AG08396 (cell line): ENCODE measurements around the gene LOXL1.

Experiments used
- DNase-seq: peaks from one replicate; pipeline ENCODE4 v3.0.0; 2012; ENCODE audit warnings: low spot score, mixed read lengths

The LOXL1 gene, protein sequence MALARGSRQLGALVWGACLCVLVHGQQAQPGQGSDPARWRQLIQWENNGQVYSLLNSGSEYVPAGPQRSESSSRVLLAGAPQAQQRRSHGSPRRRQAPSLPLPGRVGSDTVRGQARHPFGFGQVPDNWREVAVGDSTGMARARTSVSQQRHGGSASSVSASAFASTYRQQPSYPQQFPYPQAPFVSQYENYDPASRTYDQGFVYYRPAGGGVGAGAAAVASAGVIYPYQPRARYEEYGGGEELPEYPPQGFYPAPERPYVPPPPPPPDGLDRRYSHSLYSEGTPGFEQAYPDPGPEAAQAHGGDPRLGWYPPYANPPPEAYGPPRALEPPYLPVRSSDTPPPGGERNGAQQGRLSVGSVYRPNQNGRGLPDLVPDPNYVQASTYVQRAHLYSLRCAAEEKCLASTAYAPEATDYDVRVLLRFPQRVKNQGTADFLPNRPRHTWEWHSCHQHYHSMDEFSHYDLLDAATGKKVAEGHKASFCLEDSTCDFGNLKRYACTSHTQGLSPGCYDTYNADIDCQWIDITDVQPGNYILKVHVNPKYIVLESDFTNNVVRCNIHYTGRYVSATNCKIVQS

DNA sequence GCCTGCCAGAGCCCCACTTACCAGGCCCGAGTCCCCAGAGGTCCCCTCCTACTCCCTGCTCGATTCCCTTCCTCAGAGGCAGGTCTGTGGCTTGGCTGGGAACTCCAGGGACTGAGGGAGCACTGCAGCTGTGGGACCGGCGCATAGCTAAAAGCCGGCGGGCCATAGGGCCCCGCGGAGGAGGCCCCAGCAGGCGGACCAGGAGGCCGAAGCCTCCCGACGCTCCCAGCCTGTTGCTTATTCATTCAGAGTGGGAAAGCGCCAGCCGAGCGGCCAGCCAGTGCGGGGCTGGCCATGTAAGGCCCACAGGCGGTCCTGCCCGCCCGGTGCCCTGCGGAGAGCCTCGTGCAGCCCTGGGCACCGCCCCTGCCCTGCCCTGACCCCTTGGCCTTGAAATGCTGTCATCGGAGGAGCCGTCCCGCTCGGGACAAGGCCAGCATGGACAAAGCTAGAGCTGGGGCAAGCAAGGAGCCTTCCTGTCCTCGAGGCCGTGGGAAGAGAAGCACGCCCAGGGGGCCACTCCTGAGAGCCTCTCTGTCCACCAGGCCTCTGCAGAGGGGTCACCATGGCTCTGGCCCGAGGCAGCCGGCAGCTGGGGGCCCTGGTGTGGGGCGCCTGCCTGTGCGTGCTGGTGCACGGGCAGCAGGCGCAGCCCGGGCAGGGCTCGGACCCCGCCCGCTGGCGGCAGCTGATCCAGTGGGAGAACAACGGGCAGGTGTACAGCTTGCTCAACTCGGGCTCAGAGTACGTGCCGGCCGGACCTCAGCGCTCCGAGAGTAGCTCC, at the start of gene LOXL1:
Gene LOXL1 (plus strand): TSS at position 244 of the 784 bp plus-strand sequence. CDS start 322 bp downstream, at position 566.
- DNase-seq, result peak; percentile 94

DNA sequence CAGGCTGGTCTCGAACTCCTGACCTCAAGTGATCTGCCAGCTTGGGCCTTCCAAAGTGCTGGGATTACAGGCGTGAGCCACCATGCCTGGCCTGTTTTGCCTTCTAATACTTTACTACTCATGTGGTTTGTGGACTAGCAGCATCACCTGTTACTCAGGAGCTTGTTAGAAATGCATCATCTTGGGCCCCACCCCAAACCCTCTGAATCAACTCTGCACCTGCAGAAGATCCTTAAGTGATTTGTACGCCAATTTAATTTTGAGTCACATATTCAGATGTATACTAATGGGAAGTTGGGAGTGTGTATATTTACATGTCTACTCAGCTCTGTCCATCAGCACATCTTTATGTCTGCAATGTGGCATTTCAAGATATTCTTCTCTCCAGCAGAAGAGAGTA, 46.8 kb upstream of the LOXL1 start:
- DNase-seq, result no peak

DNA sequence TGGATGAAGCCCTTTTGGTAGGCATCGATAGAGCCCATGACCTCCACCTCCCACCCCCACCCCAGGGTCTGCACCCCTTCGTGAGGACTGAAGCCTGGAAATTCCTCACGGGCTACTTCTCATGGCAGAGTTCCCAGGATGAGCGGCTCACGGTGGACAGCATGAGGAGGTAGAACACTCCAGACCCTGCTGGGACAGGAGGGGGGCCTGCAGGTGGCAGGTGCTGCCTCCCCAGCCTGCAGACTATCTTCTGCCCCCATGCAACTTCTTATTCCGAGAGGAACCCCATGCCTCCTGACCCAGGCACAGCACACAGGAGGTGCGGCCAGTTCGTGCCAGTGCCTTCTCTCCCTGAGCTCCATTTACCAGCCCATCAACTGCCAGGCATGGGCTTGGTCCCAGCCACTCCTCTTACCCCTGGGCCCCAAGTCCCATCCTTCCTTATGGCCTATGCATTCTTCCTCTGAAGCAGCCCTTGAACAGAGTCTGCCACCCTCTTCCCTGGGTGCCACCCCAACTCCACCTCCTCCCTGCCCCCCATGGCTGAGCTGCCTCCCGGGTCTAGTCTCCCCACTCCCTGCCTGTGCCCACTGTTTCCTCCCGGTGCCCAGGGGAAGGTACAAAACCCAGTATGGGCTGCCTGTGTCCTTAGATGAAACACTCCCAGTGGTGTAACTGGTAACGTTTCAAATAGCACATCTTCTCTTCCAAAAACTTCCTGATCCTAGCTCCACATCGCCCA, 44.5 kb upstream of the LOXL1 start:
- no peak for DNase-seq

DNA sequence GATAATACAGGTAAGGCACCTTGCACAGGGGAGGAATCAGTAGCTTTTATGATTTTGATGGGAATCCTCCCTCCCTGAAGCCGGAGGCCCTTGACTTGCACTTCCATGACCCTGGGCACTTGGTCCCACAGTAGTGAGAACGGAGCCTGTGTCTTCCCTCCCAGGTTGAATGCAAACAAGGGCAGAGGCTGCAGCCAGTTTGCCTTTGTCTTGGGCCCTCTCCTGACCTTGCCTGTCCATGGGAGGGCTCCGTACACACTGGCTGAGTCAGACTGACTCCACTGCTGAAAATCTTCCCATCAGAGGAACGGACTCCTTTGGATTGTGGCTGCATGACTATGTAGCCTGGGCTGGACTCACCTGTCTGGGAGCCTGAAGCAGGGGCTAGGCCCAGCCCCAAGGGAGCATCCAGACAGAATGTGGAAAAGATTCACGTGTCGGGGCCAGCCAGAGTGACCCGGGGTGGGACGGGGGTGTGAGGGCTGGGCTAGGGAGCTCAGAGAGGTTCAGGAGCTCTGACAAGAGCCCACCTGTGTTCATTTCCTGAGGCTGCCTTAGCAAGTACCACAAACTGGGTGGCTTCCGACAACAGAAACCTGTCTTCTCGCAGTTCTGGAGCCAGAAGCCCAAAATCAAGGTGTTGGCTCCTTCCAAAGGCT, 43.4 kb upstream of the LOXL1 start:
- DNase-seq, result no peak

DNA sequence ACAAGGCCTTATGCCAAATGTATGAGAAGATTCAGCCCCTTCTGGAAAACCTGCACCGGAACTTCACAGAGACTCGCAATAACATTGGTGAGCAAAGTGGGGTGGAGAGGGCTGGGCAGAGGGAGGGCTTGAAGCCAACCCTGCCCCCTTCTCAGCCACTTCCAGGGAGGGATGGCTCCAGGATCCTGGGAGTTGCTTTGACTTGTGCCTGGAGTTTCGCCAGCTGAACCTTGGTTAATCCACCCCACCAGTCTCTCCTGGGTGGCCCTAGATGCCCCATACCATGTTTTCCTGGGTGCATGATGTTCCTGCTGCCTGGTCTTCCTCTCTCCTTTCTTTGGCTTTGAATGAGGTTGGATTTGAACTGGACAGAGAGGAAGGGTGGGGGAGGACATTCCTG, 42.1 kb upstream of the LOXL1 start:
- no peak for DNase-seq

DNA sequence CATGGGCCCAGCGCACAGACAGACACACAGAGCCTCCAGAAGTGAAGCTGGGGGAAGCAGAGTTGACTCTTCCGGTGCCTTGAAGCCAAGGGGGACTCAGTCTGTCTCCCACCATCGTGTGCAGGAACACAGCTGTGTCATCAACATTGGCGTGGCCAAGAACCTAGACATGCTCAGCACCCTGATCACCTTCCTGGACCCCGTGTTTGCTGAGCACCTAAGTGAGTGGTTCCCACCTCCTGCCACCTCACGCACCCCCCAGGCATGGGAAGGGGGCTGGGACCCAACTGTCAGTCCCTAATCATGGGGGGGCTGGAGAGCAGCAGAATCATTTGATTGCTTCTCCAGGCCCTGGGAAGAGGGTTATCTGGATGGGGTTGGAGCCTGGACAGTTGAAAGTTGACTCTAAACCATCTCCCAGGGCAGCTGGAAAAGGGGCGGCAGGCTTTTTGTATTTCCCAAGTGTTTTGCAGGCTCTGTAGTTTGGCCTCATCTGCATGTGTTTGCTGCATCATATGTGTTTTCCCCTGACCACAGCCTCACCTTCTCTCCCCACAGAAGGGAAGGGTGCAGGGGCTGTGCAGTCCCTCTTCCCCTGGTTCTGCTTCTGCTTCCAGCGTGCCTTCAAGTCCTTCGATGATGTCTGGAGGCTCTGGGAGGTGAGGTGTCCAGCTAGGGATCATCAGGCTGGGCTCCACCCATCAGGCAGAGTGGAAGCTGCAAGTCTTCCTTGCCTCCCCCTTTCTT, 40.1 kb upstream of the LOXL1 start:
- DNase-seq, result no peak

DNA sequence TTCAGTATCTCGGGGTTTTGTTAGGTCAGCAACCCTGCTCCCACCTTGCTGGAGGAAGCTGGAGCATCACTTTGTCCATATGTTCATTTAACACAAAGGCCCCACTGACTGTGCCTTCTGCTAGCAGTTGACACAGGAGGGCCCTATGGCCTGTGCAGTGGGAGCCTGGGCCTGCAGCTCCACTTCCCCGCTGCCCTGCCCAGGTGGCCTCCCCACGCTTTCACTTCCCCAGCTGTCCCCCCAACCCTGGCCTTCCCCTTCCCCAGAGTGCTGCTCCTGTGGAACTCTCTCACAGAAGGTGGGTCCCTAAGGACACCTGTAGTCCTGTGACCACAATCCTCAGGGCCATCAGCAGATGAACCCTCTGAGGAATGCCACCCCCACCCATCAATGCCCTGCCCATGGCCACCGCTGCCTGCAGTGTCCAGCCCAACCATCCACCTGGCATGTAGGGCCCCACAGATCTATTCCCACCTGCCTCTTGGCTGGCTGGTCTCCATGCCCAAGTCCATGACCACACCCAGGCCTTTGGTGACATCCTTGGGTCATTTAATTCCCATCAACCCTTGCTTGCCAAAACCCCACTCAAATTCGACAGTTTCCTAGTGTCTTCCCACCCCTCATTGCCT, 39.4 kb upstream of the LOXL1 start:
- DNase-seq, result no peak

DNA sequence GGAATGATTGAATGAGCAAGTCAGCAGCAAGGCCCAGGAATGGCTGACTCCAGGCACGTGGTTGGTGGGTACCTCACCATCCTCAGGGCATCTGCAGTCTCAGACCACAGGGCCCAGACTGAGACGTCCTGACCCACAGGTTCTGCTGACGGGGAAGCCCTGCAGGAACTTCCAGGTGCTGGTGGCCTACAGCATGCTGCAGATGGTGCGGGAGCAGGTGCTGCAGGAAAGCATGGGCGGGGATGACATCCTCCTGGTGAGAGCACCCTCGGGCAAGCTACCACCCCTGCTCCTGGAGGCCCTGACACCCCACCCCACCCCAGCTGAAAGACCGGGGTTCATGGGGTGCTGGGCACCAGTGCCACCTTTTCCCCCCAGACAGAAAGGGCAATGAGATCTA, 38.8 kb upstream of the LOXL1 start:
- no peak for DNase-seq

DNA sequence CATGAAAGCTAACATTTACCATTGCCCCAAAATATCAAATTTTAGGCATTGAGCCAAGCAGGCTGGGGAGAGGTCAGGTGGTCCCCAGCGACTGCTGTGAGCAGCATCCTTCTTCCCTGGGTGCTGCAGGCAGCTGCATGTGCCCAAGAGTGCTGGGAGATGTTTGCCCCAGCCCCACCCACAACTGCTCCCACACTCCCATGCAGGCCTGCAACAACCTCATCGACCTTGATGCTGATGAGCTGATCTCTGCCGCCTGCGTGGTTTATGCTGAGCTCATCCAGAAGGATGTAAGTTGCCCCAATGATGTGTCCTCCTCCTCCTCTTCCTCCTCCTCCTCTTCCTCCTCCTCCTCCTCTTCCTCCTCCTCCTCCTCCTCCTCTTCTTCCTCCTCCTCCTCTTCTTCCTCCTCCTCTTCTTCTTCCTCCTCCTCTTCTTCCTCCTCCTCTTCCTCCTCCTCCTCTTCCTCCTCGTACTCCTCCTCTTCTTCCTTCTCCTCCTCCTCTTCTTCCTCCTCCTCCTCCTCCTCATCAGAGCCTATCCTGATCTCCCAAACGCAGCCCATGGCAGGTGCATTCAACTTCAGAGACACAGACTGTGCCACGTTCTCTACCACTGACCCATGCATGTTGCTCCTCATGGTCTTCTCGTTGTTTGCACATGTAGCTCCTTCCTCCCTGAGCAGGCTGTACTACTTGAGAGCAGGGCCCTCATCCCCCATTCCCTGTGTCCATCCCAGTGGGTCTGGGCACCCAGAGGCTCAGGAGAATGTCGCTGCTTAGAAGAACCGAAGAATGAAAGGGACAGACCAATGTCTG, 37.8 kb upstream of the LOXL1 start:
- DNase-seq, result no peak

DNA sequence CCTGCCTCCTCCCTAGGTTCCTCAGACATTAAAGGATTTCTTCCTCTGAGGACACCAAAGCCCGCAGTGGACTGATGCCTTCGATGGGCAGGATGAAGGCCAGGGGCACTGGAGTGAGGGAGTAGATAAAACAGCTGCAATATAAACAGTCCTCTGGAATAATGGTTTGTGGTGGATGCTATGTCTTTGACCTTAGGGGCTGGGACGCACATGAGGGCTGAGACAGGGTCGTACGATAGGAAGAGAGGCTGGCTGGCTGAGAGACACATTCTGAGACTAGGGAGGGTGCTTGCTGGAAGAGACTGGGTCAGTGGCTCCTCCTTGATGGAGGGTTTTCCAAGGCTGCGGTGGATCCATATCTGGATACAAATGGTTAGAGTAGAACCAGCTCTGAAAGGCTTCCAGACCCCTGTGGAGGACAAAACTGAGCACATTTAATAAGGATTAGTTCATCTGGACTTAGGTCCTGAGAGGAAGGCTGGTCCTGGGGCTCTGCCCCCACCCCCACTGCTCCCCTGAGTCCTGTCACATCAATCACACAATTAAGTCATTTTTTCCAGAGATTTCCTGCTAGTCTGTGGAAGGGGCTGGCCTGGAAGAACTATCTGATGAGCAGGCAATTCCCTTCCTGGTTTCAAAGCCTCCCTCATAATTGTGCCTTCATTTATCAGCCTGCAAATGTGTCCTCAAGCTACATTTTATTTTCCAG, 37.1 kb upstream of the LOXL1 start:
- no peak for DNase-seq

DNA sequence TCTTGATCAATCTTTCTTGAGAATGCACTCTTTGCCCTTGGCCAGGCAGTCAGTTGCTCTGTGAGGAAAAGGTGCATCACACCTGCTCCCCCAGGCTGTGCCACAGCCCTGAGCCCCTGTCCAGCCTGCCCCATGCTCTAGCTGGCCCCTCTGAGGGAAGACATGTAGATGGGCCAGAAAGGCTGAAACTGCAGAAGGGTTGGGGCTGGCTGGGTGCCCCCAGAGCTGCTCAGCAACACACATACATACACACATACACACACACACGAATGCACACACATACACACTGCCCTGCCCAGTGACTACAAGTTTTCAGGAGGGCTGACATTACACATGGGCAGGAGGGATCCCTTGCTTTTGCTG, 36.5 kb upstream of the LOXL1 start:
- DNase-seq, result no peak

DNA sequence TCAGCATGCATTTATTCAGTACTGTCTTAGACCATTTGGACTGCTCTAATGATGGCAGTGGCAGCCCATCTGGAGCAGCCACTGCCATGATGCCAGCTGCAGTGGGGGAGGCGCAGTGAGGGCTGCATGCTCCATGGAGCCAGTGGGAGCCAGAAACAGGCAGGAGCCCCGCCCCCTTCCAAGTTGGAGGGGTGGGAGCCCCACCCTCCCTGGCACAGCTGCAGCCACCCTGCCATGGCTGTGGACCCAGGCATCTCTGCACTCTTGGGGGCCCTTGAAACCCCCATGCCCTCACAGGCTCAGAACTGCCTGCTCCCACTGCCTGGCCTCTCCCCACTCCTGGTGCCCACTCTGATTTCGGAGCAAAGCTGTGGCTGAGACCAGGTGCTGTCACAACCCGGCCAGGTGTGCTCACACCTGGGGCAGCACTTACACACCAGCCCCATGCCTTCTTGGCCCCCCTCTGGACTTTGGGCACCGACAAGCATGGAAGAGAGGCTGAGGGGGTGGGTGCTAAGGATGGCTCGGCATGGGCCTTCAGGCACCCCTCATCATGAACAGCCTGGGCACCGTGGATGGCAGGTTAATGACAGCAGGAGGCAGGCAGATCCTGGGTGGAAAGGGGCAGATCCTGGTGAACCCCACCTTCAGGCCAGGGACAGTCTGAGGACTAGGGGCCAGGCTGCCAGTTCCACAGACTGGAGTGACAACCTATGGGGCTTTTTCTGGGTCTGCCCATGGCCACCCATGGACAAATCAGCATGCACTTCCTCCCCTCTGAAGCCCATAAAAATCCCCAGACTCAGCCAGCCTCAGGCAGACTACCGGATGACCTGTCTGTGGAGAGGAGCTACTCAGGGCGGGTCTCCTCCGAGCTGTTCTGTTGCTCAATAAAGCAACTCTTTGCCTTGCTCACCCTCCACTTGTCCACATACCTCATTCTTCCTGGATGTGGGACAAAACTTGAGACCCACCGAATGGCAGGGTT, 34.6 kb upstream of the LOXL1 start:
- DNase-seq, result no peak

DNA sequence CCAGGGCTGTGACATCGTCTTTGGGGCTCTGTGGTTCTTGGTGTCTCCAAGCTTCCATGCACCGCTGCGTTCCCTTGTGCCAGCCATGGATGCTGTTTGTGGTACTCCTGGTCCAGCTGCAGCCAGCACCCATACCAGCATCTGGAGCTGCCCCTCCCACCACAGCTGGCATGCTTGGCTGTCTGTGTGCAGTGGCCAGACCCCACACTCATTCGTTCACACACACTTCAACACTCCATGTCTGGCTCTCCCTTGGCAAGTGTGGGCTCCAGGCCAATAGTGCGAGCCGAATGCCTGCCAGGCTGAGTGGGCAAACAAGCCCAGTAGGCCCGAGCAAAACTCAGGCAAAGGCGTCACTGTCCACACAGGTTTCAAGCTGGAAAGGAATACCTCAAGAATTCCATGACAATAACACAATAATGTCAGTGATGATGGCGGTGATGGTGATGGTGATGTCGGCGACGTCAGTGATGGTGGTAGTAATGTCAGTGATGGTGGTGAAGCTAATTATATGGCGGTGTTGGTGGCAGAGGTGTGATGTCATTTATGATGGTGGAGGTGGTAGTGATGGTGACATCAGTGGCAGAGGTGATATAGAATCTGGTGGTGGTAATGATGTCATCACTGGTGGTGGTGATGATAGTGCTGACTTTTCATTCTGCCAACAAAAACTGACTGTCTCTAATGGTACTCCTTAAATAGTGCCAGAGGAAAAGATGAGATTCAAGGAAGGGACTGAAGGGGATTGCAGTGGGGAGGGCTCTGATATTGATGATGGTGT, 33.6 kb upstream of the LOXL1 start:
- no peak for DNase-seq

DNA sequence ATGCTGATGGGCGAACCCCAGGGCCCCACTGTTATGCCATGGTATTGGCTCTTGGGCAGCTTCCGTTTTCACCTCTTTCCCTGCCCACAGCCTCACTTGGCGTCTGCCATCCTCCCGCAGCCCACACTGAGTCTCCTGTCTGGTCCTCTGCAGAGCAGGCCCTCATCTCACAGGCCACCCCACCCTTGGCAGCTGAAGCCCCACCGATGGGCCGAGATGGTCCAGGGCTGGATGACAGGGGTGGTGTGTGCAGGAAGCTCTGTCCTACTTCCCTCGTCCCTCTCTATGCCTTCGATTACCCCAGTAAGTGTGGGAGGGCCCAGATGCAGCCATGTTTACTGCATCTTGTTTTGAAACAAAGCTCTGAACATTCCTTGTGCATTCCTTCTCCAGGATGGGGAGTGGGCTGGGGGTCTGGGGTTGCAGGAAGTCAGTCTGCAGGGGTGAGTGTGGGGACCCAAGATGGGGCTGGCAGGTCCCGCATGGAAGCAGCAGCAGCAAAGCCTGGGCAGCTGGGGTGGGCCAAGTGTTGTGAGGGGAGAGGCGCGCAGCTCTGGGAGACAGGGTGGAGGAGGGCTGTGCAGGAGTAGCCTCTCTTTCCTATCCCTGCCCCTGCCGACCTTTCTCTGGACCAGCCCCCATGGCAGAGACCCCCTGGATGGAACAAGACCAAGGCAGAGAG, 32.0 kb upstream of the LOXL1 start:
- no peak for DNase-seq

DNA sequence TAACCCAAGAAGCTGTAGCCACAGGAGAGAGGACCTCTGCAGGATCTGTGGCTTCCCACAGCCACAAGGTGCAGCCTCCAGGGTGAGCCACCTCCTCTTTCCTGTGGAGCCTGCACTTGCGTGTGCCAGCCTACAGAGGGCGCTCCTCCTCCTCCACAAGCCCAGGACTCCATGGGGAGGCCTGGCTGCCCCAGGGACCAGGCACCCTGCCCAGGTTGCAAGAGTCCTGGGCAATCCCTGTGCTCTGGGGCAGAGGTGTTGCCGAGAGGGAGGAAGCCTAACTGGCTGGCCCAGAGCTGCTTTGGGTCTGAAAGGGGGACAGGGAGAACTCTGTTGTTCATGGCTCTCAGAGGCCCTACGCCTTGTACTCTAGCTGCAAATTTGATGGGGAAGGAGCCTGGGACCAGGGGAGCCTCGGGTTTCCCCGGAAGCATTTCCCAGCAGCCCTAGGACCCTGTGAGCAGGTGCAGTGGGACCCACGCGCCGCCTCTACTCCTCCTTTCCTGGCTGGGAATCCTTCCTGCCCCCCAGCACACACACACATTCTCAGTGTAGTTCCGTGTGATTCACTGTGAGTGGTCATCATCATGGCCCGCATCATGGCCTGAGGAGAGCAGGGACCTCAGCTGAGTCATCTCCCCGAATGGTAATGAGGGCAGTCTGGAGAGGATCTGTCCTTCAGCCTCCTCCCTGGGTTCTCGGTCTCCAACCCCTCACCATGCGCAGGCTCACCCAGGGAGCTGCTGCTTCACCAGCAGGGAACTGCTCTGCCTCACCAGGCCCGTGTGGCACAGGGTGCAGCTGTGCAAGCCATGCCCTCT, 28.6 kb upstream of the LOXL1 start:
- DNase-seq, result peak; percentile 89
